Brain microvascular endothelial cell (primary cell): Measurements from ENCODE around the gene HBEGF.

Source experiments
- DNase-seq: peaks from one replicate; pipeline ENCODE4 v3.0.0-alpha.2; 2020
- H3K27ac ChIP-seq: fragments of 250-450 bp; sonication (Bioruptor Pico); 2 replicates; pipeline ENCODE4 v1.5.1; 2020; ENCODE audit warnings: mild to moderate bottlenecking, moderate library complexity
- H3K27me3 ChIP-seq: fragments of 250-450 bp; sonication (Bioruptor Pico); replicated peaks from 2 replicates; pipeline ENCODE4 v1.5.1; 2020; ENCODE audit warnings: mild to moderate bottlenecking
- H3K36me3 ChIP-seq: fragments of 250-450 bp; sonication (Bioruptor Pico); replicated peaks from 2 replicates; pipeline ENCODE4 v1.5.1; 2020; ENCODE audit warnings: mild to moderate bottlenecking
- H3K4me3 ChIP-seq: 2 replicates; pipeline ENCODE4 v1.5.1; 2011; ENCODE audit warnings: low read depth, mild to moderate bottlenecking, control low read depth, low read length, moderate library complexity
- in situ Hi-C: cut with HindIII; loops from 2 replicates; pipeline ENCODE4 v1.10.0; 2017; ENCODE audit warnings: low sequenced_read_pairs, low pct_ligation_motif_present
- TF ChIP-seq, protein P1 (sequence below): IDR thresholded peaks from 2 replicates; pipeline ENCODE4 v1.5.1; 2011; ENCODE audit warnings: low read depth, mild to moderate bottlenecking, moderate library complexity, low read length, control low read depth, inconsistent platforms; ENCODE audit errors: missing control alignments

HBEGF gene

DNA sequence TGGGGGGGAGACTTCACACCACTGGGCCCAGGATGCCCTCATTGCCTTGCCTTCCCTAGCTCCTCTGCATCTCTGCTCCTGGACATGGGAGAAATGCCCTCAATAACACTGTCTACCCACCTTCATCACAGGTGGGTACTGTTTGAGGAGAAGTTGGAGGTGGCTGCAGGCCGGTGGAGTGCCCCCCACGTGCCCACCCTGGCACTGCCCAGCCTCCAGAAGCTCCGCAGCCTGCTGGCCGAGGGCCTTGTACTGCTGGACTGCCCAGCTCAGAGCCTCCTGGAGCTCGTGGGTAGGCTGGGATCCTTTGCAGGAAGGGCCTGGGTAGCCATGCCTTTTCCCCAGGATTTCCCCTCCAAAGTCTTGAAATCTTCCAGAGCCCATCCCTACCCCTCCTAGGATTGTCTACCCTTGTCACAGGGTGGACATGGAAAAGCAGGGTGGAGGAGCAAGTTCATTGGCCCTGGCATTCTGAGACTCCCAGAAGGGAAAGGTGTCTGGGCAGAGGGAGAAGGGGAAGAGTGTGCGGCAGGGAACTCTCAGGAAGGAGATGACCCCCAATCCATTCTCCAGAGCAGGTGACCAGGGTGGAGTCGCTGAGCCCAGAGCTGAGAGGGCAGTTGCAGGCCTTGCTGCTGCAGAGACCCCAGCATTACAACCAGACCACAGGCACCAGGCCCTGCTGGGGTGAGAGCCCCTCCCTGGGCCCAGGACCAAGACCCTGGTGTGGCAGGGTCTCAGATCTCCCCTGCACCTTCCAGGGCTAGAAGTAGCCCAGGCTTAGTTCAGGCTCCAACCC lies 14.5 kb upstream of the HBEGF start:
- no peak for DNase-seq
- Histone ChIP-seq H3K27ac (no peak overlapping the region), H3K36me3 (no peaks in the 10 kb centered on the region), H3K4me3 (no peak overlapping the region), H3K27me3 (no peaks in the 10 kb centered on the region)
- TF ChIP-seq, protein P1, sequence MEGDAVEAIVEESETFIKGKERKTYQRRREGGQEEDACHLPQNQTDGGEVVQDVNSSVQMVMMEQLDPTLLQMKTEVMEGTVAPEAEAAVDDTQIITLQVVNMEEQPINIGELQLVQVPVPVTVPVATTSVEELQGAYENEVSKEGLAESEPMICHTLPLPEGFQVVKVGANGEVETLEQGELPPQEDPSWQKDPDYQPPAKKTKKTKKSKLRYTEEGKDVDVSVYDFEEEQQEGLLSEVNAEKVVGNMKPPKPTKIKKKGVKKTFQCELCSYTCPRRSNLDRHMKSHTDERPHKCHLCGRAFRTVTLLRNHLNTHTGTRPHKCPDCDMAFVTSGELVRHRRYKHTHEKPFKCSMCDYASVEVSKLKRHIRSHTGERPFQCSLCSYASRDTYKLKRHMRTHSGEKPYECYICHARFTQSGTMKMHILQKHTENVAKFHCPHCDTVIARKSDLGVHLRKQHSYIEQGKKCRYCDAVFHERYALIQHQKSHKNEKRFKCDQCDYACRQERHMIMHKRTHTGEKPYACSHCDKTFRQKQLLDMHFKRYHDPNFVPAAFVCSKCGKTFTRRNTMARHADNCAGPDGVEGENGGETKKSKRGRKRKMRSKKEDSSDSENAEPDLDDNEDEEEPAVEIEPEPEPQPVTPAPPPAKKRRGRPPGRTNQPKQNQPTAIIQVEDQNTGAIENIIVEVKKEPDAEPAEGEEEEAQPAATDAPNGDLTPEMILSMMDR, result no peak
- in situ Hi-C loops, result no loop called here

DNA sequence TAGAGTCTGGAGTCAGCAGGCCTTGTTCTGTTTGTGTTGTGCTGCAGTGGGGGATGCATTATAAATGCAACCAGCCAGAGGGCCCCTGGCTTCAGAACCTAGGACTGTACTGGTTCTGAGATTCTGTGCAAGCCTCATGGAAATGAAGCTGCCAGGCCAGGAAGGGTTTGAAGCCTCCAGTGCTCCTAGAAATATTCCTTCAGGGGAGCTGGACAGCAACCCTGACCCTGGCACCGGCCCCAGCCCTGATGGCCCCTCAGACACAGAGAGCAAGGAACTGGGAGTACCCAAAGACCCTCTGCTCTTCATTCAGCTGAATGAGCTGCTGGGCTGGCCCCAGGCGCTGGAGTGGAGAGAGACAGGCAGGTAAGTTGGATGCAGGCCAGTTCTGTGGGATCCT lies 13.7 kb upstream of the HBEGF start, which contains the start of gene SLC4A9:
SLC4A9 (plus strand) TSS at position 94 of the 400 bp plus-strand sequence; CDS start at position 137, 43 bp downstream.
- TF ChIP-seq, protein P1, result no peak
- Histone ChIP-seq H3K27me3 (no peaks in the 10 kb centered on the region), H3K4me3 (no peak within 1 kb of the TSS), H3K27ac (no peak within 1 kb of the TSS), H3K36me3 (no peaks in the 10 kb centered on the region)
- DNase-seq, result no peak
- in situ Hi-C loops, result no loop called here

DNA sequence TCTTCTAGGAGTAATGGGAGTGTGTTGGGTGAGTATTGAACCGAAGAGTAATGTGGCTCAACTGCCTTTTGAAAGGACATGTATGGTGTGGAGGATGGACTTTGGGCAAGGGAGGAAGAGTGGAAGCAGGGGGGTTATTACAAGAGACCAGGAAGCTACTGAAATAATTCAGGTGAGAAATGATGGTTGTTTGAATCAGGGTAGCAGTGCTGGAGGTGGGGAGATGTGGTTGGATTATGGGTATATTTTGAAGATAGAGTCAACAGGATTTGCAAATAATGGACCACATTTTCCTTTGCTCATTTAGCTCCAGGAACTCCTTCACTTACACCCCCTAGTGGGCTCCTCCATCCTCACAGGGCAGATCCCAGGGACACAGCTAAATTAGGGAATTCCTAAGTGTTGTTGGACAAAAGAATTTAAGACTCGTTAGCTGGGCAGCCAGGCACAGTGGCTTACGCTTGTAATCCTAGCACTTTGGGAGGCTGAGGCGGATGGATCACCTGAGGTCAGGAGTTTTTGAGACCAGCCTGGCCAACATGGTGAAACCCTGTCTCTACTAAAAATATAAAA lies 12.4 kb upstream of the HBEGF start:
- Histone ChIP-seq H3K27ac (no peak overlapping the region), H3K36me3 (no peaks in the 10 kb centered on the region), H3K4me3 (no peak overlapping the region), H3K27me3 (no peaks in the 10 kb centered on the region)
- in situ Hi-C loops, result no loop called here
- TF ChIP-seq, protein P1, result peak; percentile 79
- peak; percentile 48 for DNase-seq

DNA sequence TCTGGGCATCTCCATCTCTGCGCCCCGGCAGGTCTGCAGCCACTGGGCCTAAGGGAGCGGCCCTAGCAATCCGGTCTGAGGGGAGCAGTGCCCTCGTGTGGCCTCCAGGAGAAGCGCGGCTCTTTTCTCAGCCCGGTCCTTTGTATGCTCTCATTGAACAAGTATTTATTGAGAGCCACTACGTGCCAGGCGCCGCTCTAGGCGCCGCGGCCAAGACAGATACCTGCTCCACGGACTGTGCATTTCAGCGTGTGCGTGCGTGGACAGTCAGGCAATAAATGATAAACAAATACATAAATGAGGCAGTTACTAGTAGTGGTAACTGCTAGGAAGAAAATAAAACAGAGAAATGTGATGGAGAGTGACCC lies 11.3 kb upstream of the HBEGF start:
- H3K27me3 ChIP-seq, result no peaks in the 10 kb centered on the region
- H3K27ac ChIP-seq, result peak overlapping the region; percentile 41
- no peaks in the 10 kb centered on the region for H3K36me3 ChIP-seq
- peak overlapping the region; percentile 15 for H3K4me3 ChIP-seq
- TF ChIP-seq, protein P1, result peak; percentile 95
- DNase-seq, result peak; percentile 89
- in situ Hi-C loops, result no loop called here

DNA sequence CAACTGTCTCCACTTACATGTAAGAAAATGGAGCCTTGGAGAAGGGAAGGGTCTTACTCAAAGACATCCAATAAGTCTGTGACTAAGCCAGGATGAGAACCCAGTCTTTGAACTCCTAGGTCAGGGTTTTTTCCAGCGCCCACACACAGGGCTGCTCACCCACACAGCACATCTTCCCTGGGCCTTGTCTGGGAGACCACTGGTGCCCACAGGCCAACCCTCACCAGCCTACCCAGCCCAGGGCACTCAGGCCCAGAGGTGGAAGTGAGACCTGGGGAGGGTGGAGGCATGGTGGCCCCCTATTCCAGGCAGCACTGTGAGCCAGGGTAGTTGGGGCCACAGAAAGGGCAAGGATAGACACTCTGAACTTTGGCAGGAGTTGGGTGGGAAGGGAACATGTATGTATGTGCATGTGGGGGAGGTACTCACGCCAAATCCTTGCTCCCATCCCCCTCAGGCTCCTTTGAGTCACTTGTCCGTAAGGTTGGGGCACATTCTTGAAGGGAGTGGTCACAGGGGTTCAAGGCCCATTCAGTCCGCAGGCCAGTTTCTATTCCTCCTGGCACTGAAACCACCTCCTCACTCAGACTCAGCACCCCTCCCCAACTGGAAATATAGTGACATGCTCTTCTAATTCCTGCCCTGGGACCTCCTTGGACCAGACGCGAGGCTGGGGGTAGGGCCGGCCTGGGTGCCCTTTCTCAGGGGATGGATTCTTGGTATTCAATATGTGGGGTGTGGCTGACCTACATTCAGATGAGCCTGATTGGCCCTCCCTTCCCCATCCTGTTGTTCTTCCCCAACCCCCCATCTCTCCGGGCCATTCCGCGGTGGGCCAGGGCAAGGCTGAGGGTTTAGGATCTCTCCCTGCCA lies 10.7 kb upstream of the HBEGF start:
- in situ Hi-C loops, result no loop called here
- H3K36me3 ChIP-seq, result no peaks in the 10 kb centered on the region
- TF ChIP-seq, protein P1, result no peak
- no peaks in the 10 kb centered on the region for H3K27me3 ChIP-seq
- H3K27ac ChIP-seq, result no peak overlapping the region
- no peak overlapping the region for H3K4me3 ChIP-seq
- no peak for DNase-seq
